GM12878 (cell line): ENCODE measurements around the gene SLC17A7. TPM values are rescaled to one million over a fixed set of nuclear protein-coding genes. Genes with fewer than 3 reads are reported as not detected.

Experiments
- ATF7 ChIP-seq: fragments of 450-650 bp; IDR thresholded peaks from 2 replicates; pipeline ENCODE4 v1.6.1; 2016; ENCODE audit warnings: low read depth, mild to moderate bottlenecking
- DPF2 ChIP-seq: fragments of 450-650 bp; IDR thresholded peaks from 2 replicates; pipeline ENCODE4 v1.6.1; 2017; ENCODE audit warnings: mild to moderate bottlenecking
- E2F8 ChIP-seq: fragments of 450-650 bp; IDR thresholded peaks from 2 replicates; pipeline ENCODE4 v1.6.1; 2018; ENCODE audit warnings: mild to moderate bottlenecking, low read depth, moderate library complexity; ENCODE audit not compliant: partially characterized antibody
- EP300 ChIP-seq, 2 experiments: fragments of 150-350 bp in 1 of 2; IDR thresholded peaks; 2 replicates each; pipeline ENCODE4 v1.6.1; 2011 to 2012; ENCODE audit warnings: low read depth in 2 of 2, low read length in 2 of 2, borderline replicate concordance in 1 of 2, improper control_type of control experiment in 1 of 2, inconsistent platforms in 1 of 2; ENCODE audit not compliant: control insufficient read depth in 1 of 2
- ESRRA ChIP-seq: IDR thresholded peaks from 2 replicates; pipeline ENCODE4 v1.6.1; 2012; ENCODE audit warnings: mild to moderate bottlenecking, low read length, improper control_type of control experiment
- HDAC6 ChIP-seq: fragments of 200-600 bp; sonication (generic); IDR thresholded peaks from one replicate; pipeline ENCODE4 v1.8.0; 2017; ENCODE audit warnings: antibody characterized with exemption; ENCODE audit not compliant: unreplicated experiment
- NBN ChIP-seq: fragments of 450-650 bp; IDR thresholded peaks from 2 replicates; pipeline ENCODE4 v1.6.1; 2016
- NFYB ChIP-seq: IDR thresholded peaks from 2 replicates; pipeline ENCODE4 v1.6.1; 2011; ENCODE audit warnings: low read depth, mild to moderate bottlenecking, low read length, improper control_type of control experiment, moderate library complexity; ENCODE audit not compliant: insufficient read depth
- NR2C1 ChIP-seq: fragments of 450-650 bp; IDR thresholded peaks from 2 replicates; pipeline ENCODE4 v1.6.1; 2017; ENCODE audit warnings: antibody characterized with exemption, mild to moderate bottlenecking, moderate library complexity
- NRF1 ChIP-seq: conservative IDR thresholded peaks from 2 replicates; pipeline ENCODE4 v1.6.1; 2011; ENCODE audit warnings: mild to moderate bottlenecking, low read depth, low read length, improper control_type of control experiment
- POLR2AphosphoS5 ChIP-seq: IDR thresholded peaks from 2 replicates; pipeline ENCODE4 v1.6.1; 2011; ENCODE audit warnings: mild to moderate bottlenecking, low read length, inconsistent platforms
- SRF ChIP-seq, 2 experiments: IDR thresholded peaks; 2 replicates each; pipeline ENCODE4 v1.6.1; 2011; ENCODE audit warnings: low read depth in 2 of 2, low read length in 2 of 2, mild to moderate bottlenecking in 1 of 2, moderate library complexity in 1 of 2
- TARDBP ChIP-seq: IDR thresholded peaks from 2 replicates; pipeline ENCODE4 v1.6.1; 2016; ENCODE audit warnings: borderline replicate concordance
- TCF7 ChIP-seq: IDR thresholded peaks from 2 replicates; pipeline ENCODE4 v1.6.1; 2014; ENCODE audit warnings: antibody characterized with exemption, borderline replicate concordance
- YY1 ChIP-seq: IDR thresholded peaks from 2 replicates; pipeline ENCODE4 v1.6.1; 2011; ENCODE audit warnings: low read depth, mild to moderate bottlenecking, low read length
- polyA plus RNA-seq, 11 experiments: library from polyadenylated mRNA; depleted of rRNA in 4 of 11; unstranded in 6 of 11; stranded (reverse) in 5 of 11; fragments of >200 nt; fragmentation: Nextera tagmentation in 4 of 11; fragmentation: Illumina TruSeq in 1 of 11; extraction: Ambion mirVana in 4 of 11; extraction: Trizol in 1 of 11; gene quantifications; 1 replicate in 1 of 11; 2 replicates in 10 of 11; pipeline versions ENCODE4 v1.2.1 to v1.2.3, GENCODE V29; 2011 to 2016; ENCODE audit warnings: inconsistent platforms in 2 of 11, missing spikeins in 2 of 11, low read depth in 1 of 11
- total RNA-seq, 4 experiments: library from RNA; depleted of rRNA in 3 of 4; stranded (reverse); fragments of >200 nt in 3 of 4; fragmentation: Illumina TruSeq in 1 of 4; extraction: Trizol in 1 of 4; gene quantifications; 2 replicates each; pipeline versions ENCODE4 v1.2.1 to v1.2.3, GENCODE V29; 2013 to 2021
- TF ChIP-seq, protein P1 (sequence below): IDR thresholded peaks from 2 replicates; pipeline ENCODE4 v1.6.1; 2012; ENCODE audit warnings: low read length, inconsistent platforms
- TF ChIP-seq, protein P2 (sequence below): fragments of 450-650 bp; IDR thresholded peaks from 2 replicates; pipeline ENCODE4 v1.6.1; 2017; ENCODE audit warnings: low read depth, mild to moderate bottlenecking, moderate library complexity
- TF ChIP-seq, protein P3 (sequence below): IDR thresholded peaks from 2 replicates; pipeline ENCODE4 v1.6.1; 2011; ENCODE audit warnings: borderline replicate concordance, low read depth, mild to moderate bottlenecking, moderate library complexity, mixed read lengths, low read length; ENCODE audit not compliant: insufficient read depth; ENCODE audit errors: extremely low read length

Gene SLC17A7
- total and polyA plus RNA-seq, 10 of the 15 experiments (the other 5 are each of a cell fraction or from before 2014, with no cell fraction given) = 0.03 to 0.24 (median 0.06) TPM; not detected in 6

- no peak for TF ChIP-seq NRF1
- peak; percentile 65 for TF ChIP-seq YY1
- peak; percentile 94 for TF ChIP-seq DPF2
- no peak for TF ChIP-seq TCF7
- TF ChIP-seq, protein P1, sequence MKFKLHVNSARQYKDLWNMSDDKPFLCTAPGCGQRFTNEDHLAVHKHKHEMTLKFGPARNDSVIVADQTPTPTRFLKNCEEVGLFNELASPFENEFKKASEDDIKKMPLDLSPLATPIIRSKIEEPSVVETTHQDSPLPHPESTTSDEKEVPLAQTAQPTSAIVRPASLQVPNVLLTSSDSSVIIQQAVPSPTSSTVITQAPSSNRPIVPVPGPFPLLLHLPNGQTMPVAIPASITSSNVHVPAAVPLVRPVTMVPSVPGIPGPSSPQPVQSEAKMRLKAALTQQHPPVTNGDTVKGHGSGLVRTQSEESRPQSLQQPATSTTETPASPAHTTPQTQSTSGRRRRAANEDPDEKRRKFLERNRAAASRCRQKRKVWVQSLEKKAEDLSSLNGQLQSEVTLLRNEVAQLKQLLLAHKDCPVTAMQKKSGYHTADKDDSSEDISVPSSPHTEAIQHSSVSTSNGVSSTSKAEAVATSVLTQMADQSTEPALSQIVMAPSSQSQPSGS = no peak
- TF ChIP-seq, protein P2, sequence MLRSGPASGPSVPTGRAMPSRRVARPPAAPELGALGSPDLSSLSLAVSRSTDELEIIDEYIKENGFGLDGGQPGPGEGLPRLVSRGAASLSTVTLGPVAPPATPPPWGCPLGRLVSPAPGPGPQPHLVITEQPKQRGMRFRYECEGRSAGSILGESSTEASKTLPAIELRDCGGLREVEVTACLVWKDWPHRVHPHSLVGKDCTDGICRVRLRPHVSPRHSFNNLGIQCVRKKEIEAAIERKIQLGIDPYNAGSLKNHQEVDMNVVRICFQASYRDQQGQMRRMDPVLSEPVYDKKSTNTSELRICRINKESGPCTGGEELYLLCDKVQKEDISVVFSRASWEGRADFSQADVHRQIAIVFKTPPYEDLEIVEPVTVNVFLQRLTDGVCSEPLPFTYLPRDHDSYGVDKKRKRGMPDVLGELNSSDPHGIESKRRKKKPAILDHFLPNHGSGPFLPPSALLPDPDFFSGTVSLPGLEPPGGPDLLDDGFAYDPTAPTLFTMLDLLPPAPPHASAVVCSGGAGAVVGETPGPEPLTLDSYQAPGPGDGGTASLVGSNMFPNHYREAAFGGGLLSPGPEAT = peak; percentile 63; the same call in 1 of the 2 replicates
- no peak for TF ChIP-seq E2F8
- TF ChIP-seq SRF (IDR thresholded peaks at IDR 0.05; ENCODE audit: low read depth in 2 of 2, low read length in 2 of 2) = peak in 1 of 2 experiments; percentile 25; a peak in 1 of 4 replicates
- no peak for TF ChIP-seq POLR2AphosphoS5
- TF ChIP-seq ESRRA = no peak
- peak; percentile 95 for TF ChIP-seq TARDBP
- TF ChIP-seq, protein P3, sequence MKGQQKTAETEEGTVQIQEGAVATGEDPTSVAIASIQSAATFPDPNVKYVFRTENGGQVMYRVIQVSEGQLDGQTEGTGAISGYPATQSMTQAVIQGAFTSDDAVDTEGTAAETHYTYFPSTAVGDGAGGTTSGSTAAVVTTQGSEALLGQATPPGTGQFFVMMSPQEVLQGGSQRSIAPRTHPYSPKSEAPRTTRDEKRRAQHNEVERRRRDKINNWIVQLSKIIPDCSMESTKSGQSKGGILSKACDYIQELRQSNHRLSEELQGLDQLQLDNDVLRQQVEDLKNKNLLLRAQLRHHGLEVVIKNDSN = no peak
- no peak for TF ChIP-seq EP300 (IDR thresholded peaks at IDR 0.05; ENCODE audit: borderline replicate concordance in 1 of 2, control insufficient read depth in 1 of 2, low read depth in 2 of 2, low read length in 2 of 2)
- TF ChIP-seq HDAC6 = no peak
- peak; percentile 51; the same call in 1 of the 2 replicates for TF ChIP-seq NR2C1
- TF ChIP-seq NFYB = no peak
- peak; percentile 37; the same call in 1 of the 2 replicates for TF ChIP-seq ATF7
- TF ChIP-seq NBN = peak; percentile 85
Measured at GRCh38 chr19:49443366-49444099, 2.2 kb upstream of the SLC17A7 start (continued).
